ENCODE measurements around the gene NUP85. TPM values are rescaled to one million over a fixed set of nuclear protein-coding genes. Genes with fewer than 3 reads are reported as not detected.

The NUP85 gene
- total and polyA plus RNA-seq, 2 of the 4 experiments (the other 2 are of a cell fraction): 29.4 to 54.4 TPM

GRCh38 chr17:75273977-75274708, 68.7 kb downstream of the NUP85 start:
- Histone ChIP-seq H3K14ac (replicated peaks; ENCODE audit: low read depth, low read length) (no peak overlapping the region; the same call in 1 of the 2 replicates), H2BK15ac (ENCODE audit: low read depth, low read length) (no peak overlapping the region), H3K27ac (ENCODE audit: insufficient read depth, low read length) (no peak overlapping the region), H4K91ac (ENCODE audit: insufficient read depth, low read depth, low read length) (no peak overlapping the region), H4K20me1 (ENCODE audit: insufficient read depth, low read length) (no peaks in the 10 kb centered on the region; the same call in none of the 2 replicates), H3K9ac (ENCODE audit: low read depth, low read length) (no peak overlapping the region), H3K9me3 (ENCODE audit: control insufficient read depth, insufficient read depth, low read length) (no peaks in the 10 kb centered on the region), H2AK9ac (replicated peaks; ENCODE audit: low read depth, low read length, poor library complexity) (no peak overlapping the region), H3K4me3 (ENCODE audit: insufficient read depth, low read depth, low read length) (no peak overlapping the region), H2BK120ac (ENCODE audit: low read depth, low read length) (no peak overlapping the region), H3K79me1 (ENCODE audit: low read depth in 1 of 2, low read length in 2 of 2) (peaks cover 4 to 11% of the 10 kb centered on the region in 2 experiments; a peak in 3 of 4 replicates), H3K9me1 (ENCODE audit: insufficient read depth, low read length) (peaks cover 17% of the 10 kb centered on the region), H2AK5ac (ENCODE audit: low read depth, low read length) (no peak overlapping the region), H3K4me2 (ENCODE audit: low read depth, low read length) (no peak overlapping the region), H4K8ac (ENCODE audit: low read depth in 2 of 2, low read length in 2 of 2) (peak overlapping the region in 1 of 2 experiments; percentile 26; a peak in 1 of 4 replicates), H3K23ac (ENCODE audit: low read depth, low read length) (no peak overlapping the region), H3K27me3 (ENCODE audit: control insufficient read depth, insufficient read depth, low read length) (no peaks in the 10 kb centered on the region), H4K5ac (ENCODE audit: low read depth, low read length) (no peak overlapping the region), H3K56ac (ENCODE audit: extremely low read depth, insufficient read depth, low read length) (no peak overlapping the region), H2AFZ (replicated peaks; ENCODE audit: low read length, poor library complexity) (no peak overlapping the region), H2BK5ac (ENCODE audit: low read depth, low read length, poor library complexity, severe bottlenecking) (no peak overlapping the region), H3K36me3 (ENCODE audit: control insufficient read depth, insufficient read depth, low read length) (no peaks in the 10 kb centered on the region), H3K4me1 (ENCODE audit: control insufficient read depth, insufficient read depth, low read length) (peaks cover 18% of the 10 kb centered on the region), H3K18ac (ENCODE audit: low read depth, low read length) (no peak overlapping the region), H2BK20ac (ENCODE audit: low read depth, low read length) (no peak overlapping the region), H3K4ac (ENCODE audit: low read depth, low read length) (no peak overlapping the region)
- POLR2A ChIA-PET (ENCODE audit: unreplicated experiment): no interaction called here
- ATAC-seq (ENCODE audit: low read depth) (no peak), DNase-seq (peak; percentile 77)
- 18% methylated on average over 3 of the region's 7 CpGs; no CpG with 5 or more reads in 1 of the 2 experiments for WGBS, 2 experiments (ENCODE audit: extremely low coverage in 2 of 2, insufficient read length in 1 of 2)
- CTCF ChIA-PET: interaction anchor here (1.1 kb wide), 1 partner anchor 120 kb away, joined by 3 read pairs; no protein-coding TSS in a partner anchor
- in situ Hi-C loops (cut with MboI; ENCODE audit: low sequenced_read_pairs): no loop called here
- 0 out of 2 replicates have a peak, but pooled peaks have one; percentile 34 for TF ChIP-seq CEBPB (IDR thresholded peaks at IDR 0.05; ENCODE audit: low read depth, low read length)
- TF ChIP-seq SMC3 (IDR thresholded peaks at IDR 0.05; ENCODE audit: low read depth, low read length): no peak
- dilution Hi-C loops (cut with HindIII; ENCODE audit: low sequenced_read_pairs, unreplicated experiment): no loop called here
- intact Hi-C loops (cut with micrococcal nuclease): loop anchor here (10.0 kb wide), 1 partner anchor 241 kb away; the partner anchor contains the start of genes CASKIN2 and TSEN54
- no TSS peak for BruUV-seq (replicated peaks)
